ENCODE measurements around the gene SAMD4A.

SAMD4A gene

DNA sequence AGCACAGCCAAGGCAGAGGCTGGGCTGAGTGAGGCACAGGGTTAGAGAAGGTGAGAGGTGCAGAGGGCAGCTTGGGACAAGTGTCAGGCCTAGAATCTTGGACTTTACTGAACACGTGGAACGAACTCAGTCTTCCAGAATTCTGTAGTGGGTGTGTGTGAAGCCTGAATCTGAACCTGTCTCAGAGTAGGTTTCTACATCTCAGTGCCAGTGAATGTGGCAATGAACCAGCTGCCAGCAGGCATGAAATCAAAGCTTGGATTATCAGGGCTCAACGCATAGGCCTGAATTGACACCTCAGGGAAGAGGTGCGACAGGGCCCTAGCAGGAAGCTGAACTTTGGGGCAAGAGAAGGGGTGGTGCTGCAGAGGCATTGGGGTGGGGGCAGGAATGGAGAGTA, 104.6 kb downstream of the SAMD4A start:
- Histone ChIP-seq H3K4me2 (no peak overlapping the region), H3K79me2 (ENCODE audit: insufficient read depth, low read depth) (no peaks in the 10 kb centered on the region), H4K20me1 (ENCODE audit: insufficient read depth) (no peaks in the 10 kb centered on the region), H3K9ac (no peak overlapping the region), H3K27ac (no peak overlapping the region), H3K27me3 (ENCODE audit: insufficient read depth, low read depth) (no peaks in the 10 kb centered on the region), H3K4me3 (IDR thresholded peaks at IDR 0.05; ENCODE audit: insufficient read depth, low read depth, low read length) (no peak overlapping the region), H3K36me3 (ENCODE audit: insufficient read depth) (no peaks in the 10 kb centered on the region), H3K4me1 (ENCODE audit: low read depth, poor library complexity, severe bottlenecking) (peaks cover 67% of the 10 kb centered on the region), H2AFZ (ENCODE audit: low read depth) (no peak overlapping the region)
- TF ChIP-seq, protein P1, sequence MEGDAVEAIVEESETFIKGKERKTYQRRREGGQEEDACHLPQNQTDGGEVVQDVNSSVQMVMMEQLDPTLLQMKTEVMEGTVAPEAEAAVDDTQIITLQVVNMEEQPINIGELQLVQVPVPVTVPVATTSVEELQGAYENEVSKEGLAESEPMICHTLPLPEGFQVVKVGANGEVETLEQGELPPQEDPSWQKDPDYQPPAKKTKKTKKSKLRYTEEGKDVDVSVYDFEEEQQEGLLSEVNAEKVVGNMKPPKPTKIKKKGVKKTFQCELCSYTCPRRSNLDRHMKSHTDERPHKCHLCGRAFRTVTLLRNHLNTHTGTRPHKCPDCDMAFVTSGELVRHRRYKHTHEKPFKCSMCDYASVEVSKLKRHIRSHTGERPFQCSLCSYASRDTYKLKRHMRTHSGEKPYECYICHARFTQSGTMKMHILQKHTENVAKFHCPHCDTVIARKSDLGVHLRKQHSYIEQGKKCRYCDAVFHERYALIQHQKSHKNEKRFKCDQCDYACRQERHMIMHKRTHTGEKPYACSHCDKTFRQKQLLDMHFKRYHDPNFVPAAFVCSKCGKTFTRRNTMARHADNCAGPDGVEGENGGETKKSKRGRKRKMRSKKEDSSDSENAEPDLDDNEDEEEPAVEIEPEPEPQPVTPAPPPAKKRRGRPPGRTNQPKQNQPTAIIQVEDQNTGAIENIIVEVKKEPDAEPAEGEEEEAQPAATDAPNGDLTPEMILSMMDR (conservative IDR thresholded peaks at IDR 0.05; ENCODE audit: low read depth, low read length), result no peak

DNA sequence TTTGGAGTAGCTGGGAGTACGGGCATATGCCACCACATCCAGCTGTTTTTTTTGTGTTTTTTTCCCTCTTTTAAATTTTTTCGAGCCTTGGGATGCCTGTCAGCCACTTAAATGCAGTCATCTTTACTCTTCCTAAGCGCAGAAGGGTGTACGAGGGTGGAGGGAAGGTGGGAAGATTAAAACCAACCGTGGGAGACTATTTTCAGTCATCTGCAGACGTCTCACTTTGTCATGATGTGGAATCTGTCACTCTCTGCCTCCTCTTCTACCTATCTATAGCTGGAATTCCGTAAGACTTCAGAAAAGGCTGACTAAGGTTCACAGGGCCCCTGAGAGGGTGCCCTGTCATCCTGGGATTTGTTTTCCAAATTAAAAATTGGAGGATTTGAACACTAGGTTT, 105.3 kb downstream of the SAMD4A start:
- no peaks in the 10 kb centered on the region for H4K20me1 ChIP-seq (ENCODE audit: insufficient read depth)
- H3K4me1 ChIP-seq (ENCODE audit: low read depth, poor library complexity, severe bottlenecking), result peaks cover 67% of the 10 kb centered on the region
- H3K4me3 ChIP-seq (IDR thresholded peaks at IDR 0.05; ENCODE audit: insufficient read depth, low read depth, low read length), result no peak overlapping the region
- H2AFZ ChIP-seq (ENCODE audit: low read depth), result no peak overlapping the region
- H3K9ac ChIP-seq, result no peak overlapping the region
- no peaks in the 10 kb centered on the region for H3K79me2 ChIP-seq (ENCODE audit: insufficient read depth, low read depth)
- H3K27ac ChIP-seq, result no peak overlapping the region
- H3K4me2 ChIP-seq, result no peak overlapping the region; the same call in 1 of the 2 replicates
- TF ChIP-seq, protein P1 (conservative IDR thresholded peaks at IDR 0.05; ENCODE audit: low read depth, low read length), result no peak
- no peaks in the 10 kb centered on the region for H3K36me3 ChIP-seq (ENCODE audit: insufficient read depth)
- H3K27me3 ChIP-seq (ENCODE audit: insufficient read depth, low read depth), result no peaks in the 10 kb centered on the region

DNA sequence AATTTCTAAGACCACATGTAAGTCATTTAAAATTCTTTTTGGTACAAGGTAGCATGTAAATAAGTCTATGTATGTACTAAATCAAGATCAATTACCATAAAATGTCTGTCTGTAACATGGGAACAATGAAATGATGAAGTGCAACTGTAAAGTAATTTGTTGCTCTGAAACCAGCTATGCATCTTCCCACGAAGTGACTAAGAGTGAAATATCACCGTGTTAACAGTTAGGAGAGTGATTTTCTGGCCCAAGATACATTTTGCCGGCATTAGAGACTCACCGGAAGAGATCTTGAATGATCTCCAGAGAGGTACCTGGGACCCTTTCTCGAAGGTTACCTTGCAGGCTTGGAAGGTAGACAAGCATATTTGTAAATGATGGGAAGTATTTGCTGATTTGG, 105.8 kb downstream of the SAMD4A start:
- TF ChIP-seq, protein P1 (conservative IDR thresholded peaks at IDR 0.05; ENCODE audit: low read depth, low read length), result no peak
- no peaks in the 10 kb centered on the region for H3K27me3 ChIP-seq (ENCODE audit: insufficient read depth, low read depth)
- H4K20me1 ChIP-seq (ENCODE audit: insufficient read depth), result no peaks in the 10 kb centered on the region
- peaks cover 67% of the 10 kb centered on the region for H3K4me1 ChIP-seq (ENCODE audit: low read depth, poor library complexity, severe bottlenecking)
- no peak overlapping the region for H3K4me3 ChIP-seq (IDR thresholded peaks at IDR 0.05; ENCODE audit: insufficient read depth, low read depth, low read length)
- peak overlapping the region; percentile 23; the same call in 1 of the 2 replicates for H3K4me2 ChIP-seq
- H3K27ac ChIP-seq, result no peak overlapping the region
- H3K36me3 ChIP-seq (ENCODE audit: insufficient read depth), result no peaks in the 10 kb centered on the region
- no peak overlapping the region for H3K9ac ChIP-seq
- H3K79me2 ChIP-seq (ENCODE audit: insufficient read depth, low read depth), result no peaks in the 10 kb centered on the region
- H2AFZ ChIP-seq (ENCODE audit: low read depth), result no peak overlapping the region

DNA sequence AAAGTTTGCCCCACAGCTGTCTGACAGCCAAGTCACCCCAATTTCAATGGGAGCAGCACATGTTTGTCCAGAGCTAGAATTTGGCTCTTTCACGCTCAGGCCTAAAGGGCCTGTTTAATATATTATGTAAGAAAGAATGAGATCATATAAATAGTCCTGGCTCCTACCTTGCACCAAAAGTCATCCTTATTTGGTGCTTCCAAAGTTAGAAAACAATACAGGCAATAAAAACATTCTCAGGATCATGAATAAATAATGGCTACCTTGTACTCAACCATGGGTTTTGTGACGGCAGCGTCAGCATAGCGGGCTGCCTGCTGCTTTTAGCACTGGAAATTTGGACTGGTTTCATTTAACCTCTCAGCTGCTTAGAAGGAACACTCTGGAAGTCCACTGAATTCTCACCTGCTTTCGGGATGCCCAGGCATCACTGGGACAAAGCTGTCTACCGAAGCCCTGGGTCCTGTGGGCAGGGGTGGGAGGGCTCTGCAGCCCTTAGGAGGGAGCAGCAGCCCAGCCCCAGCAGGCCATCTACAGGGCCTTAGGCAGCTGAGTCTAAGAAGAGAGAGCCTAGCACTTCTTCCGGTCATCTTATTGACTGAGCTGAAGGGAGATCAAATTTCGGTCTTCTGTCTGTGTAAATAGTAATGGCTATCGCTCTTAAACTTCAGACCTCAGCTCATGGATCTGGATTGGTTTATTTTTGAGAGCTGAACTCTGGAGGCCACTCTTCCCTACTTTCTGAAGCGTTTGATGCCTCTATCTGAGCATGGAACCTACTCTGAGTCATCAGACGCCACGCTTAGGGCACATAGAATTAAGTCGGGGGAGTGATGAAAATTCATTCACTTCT, 106.5 kb downstream of the SAMD4A start:
- peak overlapping the region; percentile 23; the same call in 1 of the 2 replicates for H3K4me2 ChIP-seq
- no peak overlapping the region for H3K4me3 ChIP-seq (IDR thresholded peaks at IDR 0.05; ENCODE audit: insufficient read depth, low read depth, low read length)
- peak overlapping the region; percentile 19; the same call in 1 of the 2 replicates for H3K27ac ChIP-seq
- no peaks in the 10 kb centered on the region for H3K36me3 ChIP-seq (ENCODE audit: insufficient read depth)
- H3K9ac ChIP-seq, result no peak overlapping the region
- H4K20me1 ChIP-seq (ENCODE audit: insufficient read depth), result no peaks in the 10 kb centered on the region
- peaks cover 67% of the 10 kb centered on the region for H3K4me1 ChIP-seq (ENCODE audit: low read depth, poor library complexity, severe bottlenecking)
- no peaks in the 10 kb centered on the region for H3K27me3 ChIP-seq (ENCODE audit: insufficient read depth, low read depth)
- no peaks in the 10 kb centered on the region for H3K79me2 ChIP-seq (ENCODE audit: insufficient read depth, low read depth)
- TF ChIP-seq, protein P1 (conservative IDR thresholded peaks at IDR 0.05; ENCODE audit: low read depth, low read length), result no peak
- no peak overlapping the region for H2AFZ ChIP-seq (ENCODE audit: low read depth)

All from KMS-11 (cell line).